Mesothelial cell of epicardium (in vitro differentiated cells): ENCODE results near the gene TENM4. TPM values are rescaled to one million over a fixed set of nuclear protein-coding genes. Genes with fewer than 3 reads are reported as not detected.

ENCODE experiments used
- DNase-seq, 2 experiments: peaks; one replicate each; pipeline ENCODE4 v3.0.0; 2021; ENCODE audit warnings: low spot score in 2 of 2; ENCODE audit not compliant: unreplicated experiment in 2 of 2
- H3K27ac Mint-ChIP-seq: 2 replicates; pipeline ENCODE4 v1.8.0; 2021; ENCODE audit warnings: mixed read lengths
- H3K27me3 Mint-ChIP-seq: 2 replicates; pipeline ENCODE4 v1.8.0; 2021; ENCODE audit warnings: low read depth, mixed read lengths
- H3K36me3 Mint-ChIP-seq: 2 replicates; pipeline ENCODE4 v1.8.0; 2021; ENCODE audit warnings: mixed read lengths
- H3K4me1 Mint-ChIP-seq: 2 replicates; pipeline ENCODE4 v1.8.0; 2021; ENCODE audit warnings: mixed read lengths
- H3K4me3 Mint-ChIP-seq: 2 replicates; pipeline ENCODE4 v1.8.0; 2021; ENCODE audit warnings: mild to moderate bottlenecking, moderate library complexity, mixed read lengths
- H3K9me3 Mint-ChIP-seq: 2 replicates; pipeline ENCODE4 v1.8.0; 2021; ENCODE audit warnings: mixed read lengths
- CTCF ChIP-seq: fragments of 200-600 bp; sonication (generic); IDR thresholded peaks from one replicate; pipeline ENCODE4 v1.5.0; 2021; ENCODE audit warnings: antibody characterized with exemption; ENCODE audit not compliant: unreplicated experiment
- total RNA-seq: library from RNA; stranded (reverse); gene quantifications from 3 replicates; pipeline ENCODE4 v1.2.1, GENCODE V29; 2021

The TENM4 gene
- total RNA-seq, 1 donor from 2014 or later = 187 TPM

- no peak for DNase-seq
- Mint-ChIP-seq H3K9me3 (peaks cover 5% of the 10 kb centered on the region), H3K27me3 (no peaks in the 10 kb centered on the region), H3K4me1 (peaks cover 43% of the 10 kb centered on the region), H3K36me3 (peaks cover 36% of the 10 kb centered on the region), H3K27ac (peak overlapping the region; percentile 92), H3K4me3 (no peak overlapping the region)
- no peak for TF ChIP-seq CTCF
Observed at GRCh38 chr11:78810559-78811009, 630.2 kb downstream of the TENM4 start.

DNA sequence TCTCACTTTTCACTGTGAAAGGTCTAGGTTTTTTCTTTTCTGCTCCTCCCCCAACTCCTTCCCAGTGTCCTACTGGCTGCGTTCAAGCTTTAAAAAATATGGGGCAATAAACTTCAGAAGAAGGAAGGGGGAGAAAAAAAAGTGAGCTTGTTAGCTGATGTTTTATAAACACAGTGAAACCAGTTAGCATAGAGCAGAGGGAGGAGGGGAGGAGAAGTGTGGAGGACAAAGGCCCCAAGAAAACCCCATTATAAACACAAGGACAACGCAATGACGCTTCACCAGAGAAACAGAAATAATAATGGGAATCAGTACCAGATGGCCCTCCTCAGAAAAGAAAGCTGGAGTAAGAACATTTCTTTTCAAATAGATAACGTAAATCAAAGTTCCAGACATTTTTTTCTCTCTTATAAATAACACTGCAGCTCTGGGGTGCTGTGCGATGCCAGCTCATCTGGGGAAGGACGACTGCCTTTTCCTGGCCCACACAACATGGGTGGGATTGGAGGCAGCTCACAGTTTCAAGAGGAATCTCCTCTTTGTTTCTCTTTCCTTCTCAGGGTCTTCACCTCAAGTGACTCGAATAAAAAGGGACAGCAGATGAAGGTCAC lies 630.8 kb downstream of the TENM4 start:
- DNase-seq = no peak
- H3K27ac Mint-ChIP-seq = peak overlapping the region; percentile 92
- peaks cover 5% of the 10 kb centered on the region for H3K9me3 Mint-ChIP-seq
- H3K36me3 Mint-ChIP-seq = peaks cover 36% of the 10 kb centered on the region
- no peak for TF ChIP-seq CTCF
- no peak overlapping the region for H3K4me3 Mint-ChIP-seq
- H3K4me1 Mint-ChIP-seq = peaks cover 41% of the 10 kb centered on the region
- no peaks in the 10 kb centered on the region for H3K27me3 Mint-ChIP-seq

GRCh38 chr11:78808923-78809322 lies 631.9 kb downstream of the TENM4 start:
- Mint-ChIP-seq H3K27ac (peak overlapping the region; percentile 92), H3K27me3 (no peaks in the 10 kb centered on the region), H3K4me3 (no peak overlapping the region), H3K9me3 (peaks cover 5% of the 10 kb centered on the region), H3K4me1 (peaks cover 40% of the 10 kb centered on the region), H3K36me3 (peaks cover 32% of the 10 kb centered on the region)
- TF ChIP-seq CTCF = no peak
- no peak for DNase-seq

DNA sequence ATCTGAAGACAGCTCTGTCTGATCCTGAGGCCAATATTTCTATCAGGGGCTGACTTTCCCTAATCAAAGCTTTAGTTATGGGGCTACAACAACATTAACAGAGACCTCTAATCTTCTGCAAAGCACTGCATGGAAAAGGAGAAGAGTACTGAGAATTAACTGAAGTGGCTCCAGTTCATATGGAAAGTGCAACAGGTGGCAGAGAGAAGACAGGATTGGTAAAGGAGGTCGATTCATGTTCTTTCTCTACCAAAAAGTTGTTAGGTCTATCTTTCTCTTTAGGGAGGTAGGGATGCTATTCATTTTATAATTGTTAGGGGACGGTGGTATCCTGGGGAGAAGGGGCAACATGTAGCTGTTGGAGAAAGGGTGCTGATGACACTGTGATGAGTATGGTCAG lies 633.5 kb downstream of the TENM4 start:
- Mint-ChIP-seq H3K27ac (no peak overlapping the region), H3K36me3 (peaks cover 23% of the 10 kb centered on the region), H3K4me3 (no peak overlapping the region), H3K4me1 (peaks cover 41% of the 10 kb centered on the region), H3K9me3 (peaks cover 5% of the 10 kb centered on the region), H3K27me3 (no peaks in the 10 kb centered on the region)
- no peak for TF ChIP-seq CTCF
- DNase-seq = no peak

DNA sequence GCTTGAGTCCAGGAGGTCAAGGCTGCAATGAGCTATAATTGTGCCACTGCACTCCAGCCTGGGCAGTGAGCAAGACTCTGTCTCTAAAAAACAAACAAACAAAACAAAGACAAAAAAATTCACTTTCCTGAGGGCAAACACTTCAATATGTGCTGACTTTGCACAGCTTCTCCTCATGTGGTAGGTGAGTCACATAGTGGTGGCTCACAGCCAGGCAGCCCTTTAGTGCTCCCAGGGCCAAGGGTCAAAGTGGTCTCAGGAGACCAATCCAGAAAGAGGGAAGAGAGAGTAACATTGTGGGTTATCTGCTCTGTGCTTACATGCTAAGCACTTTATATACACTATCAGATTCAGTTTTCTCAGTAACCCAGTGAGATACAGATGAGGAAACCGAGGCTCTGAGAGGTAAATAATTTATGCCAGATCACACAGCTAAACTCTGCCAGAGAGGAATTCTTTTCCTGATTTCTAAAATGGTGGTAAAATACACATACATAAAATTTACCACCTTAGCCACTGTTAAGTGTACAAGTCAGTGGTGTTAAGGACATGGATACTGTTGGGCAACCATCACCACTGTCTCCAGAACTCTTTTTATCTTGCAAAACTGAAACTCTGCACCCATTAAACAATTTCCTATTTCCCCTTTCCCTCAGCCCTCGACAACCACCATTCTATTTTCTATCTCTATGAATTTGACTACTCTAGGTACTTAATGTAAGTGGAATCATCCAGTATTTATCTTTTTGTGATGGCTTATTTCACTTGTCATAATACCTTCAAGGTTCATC lies 634.4 kb downstream of the TENM4 start:
- no peak overlapping the region for H3K4me3 Mint-ChIP-seq
- H3K27ac Mint-ChIP-seq = no peak overlapping the region
- H3K36me3 Mint-ChIP-seq = peaks cover 21% of the 10 kb centered on the region
- peaks cover 5% of the 10 kb centered on the region for H3K9me3 Mint-ChIP-seq
- DNase-seq = no peak
- H3K4me1 Mint-ChIP-seq = peaks cover 50% of the 10 kb centered on the region
- no peak for TF ChIP-seq CTCF
- H3K27me3 Mint-ChIP-seq = no peaks in the 10 kb centered on the region
